Activated CD4-positive, CD25-positive, alpha-beta regulatory T cell (primary cell): Measurements from ENCODE around the gene FAM187B.
"Not testable (repeated sequence)": the region's sequence is repeated elsewhere in the genome, so short reads cannot be mapped to it uniquely, and the experiment has no call there.

Source experiments
- DNase-seq, 4 experiments: peaks; one replicate each; lab custom pipeline; 2025; lab: John Stamatoyannopoulos, UW

The FAM187B gene

GRCh38 chr19:35236638-35237400 lies 8.3 kb upstream of the FAM187B start:
- DNase-seq = no peak

- no peak for DNase-seq
These were observed 4.4 kb upstream of the FAM187B start for GRCh38 chr19:35232912-35233311.

- DNase-seq = no peak
These were observed 3.6 kb upstream of the FAM187B start for GRCh38 chr19:35231956-35232645.

- no peak for DNase-seq
These were observed 1.1 kb upstream of the FAM187B start for GRCh38 chr19:35229601-35230000.

- no peak for DNase-seq
These were observed 1.8 kb downstream of the FAM187B start for GRCh38 chr19:35226748-35227147.

- no peak for DNase-seq
These were observed 2.6 kb downstream of the FAM187B start for GRCh38 chr19:35225951-35226350.

- no peak for DNase-seq
These were observed 3.6 kb downstream of the FAM187B start for GRCh38 chr19:35224681-35225571.

GRCh38 chr19:35223862-35224505 lies 4.6 kb downstream of the FAM187B start:
- no peak for DNase-seq

- DNase-seq = no peak
These were observed 5.3 kb downstream of the FAM187B start for GRCh38 chr19:35223084-35223790.

- no peak for DNase-seq
These were observed 6.0 kb downstream of the FAM187B start for GRCh38 chr19:35222373-35223015.

GRCh38 chr19:35220973-35221590 lies 7.5 kb downstream of the FAM187B start:
- not testable (repeated sequence) for DNase-seq

GRCh38 chr19:35220315-35220921 lies 8.1 kb downstream of the FAM187B start:
- no peak for DNase-seq

- no peak for DNase-seq
These were observed 9.5 kb downstream of the FAM187B start for GRCh38 chr19:35219008-35219407.

GRCh38 chr19:35217649-35217990 lies 10.9 kb downstream of the FAM187B start:
- DNase-seq = no peak

GRCh38 chr19:35216833-35217648 lies 11.5 kb downstream of the FAM187B start:
- DNase-seq = peak in 2 of 4 experiments; percentile 23 to 36

- no peak for DNase-seq
These were observed 12.3 kb downstream of the FAM187B start for GRCh38 chr19:35216016-35216832.

- no peak for DNase-seq
These were observed 13.6 kb downstream of the FAM187B start for GRCh38 chr19:35214766-35215422.
